Left ventricle myocardium inferior (tissue), 1 donor: ENCODE results near the gene TACR2. TPM values are rescaled to one million over a fixed set of nuclear protein-coding genes. Genes with fewer than 3 reads are reported as not detected.

Experiments
- DNase-seq: peaks from one replicate; pipeline ENCODE4 v3.0.0-alpha.2; 2020
- H3K27ac ChIP-seq: fragments of 200-600 bp; replicated peaks from 2 replicates; pipeline ENCODE4 v1.8.0; 2021
- H3K27me3 ChIP-seq: fragments of 200-600 bp; 2 replicates; pipeline ENCODE4 v1.8.0; 2021; ENCODE audit warnings: low read depth
- H3K36me3 ChIP-seq: fragments of 200-600 bp; 2 replicates; pipeline ENCODE4 v1.8.0; 2021
- H3K4me1 ChIP-seq: fragments of 200-600 bp; 2 replicates; pipeline ENCODE4 v1.8.0; 2021
- H3K4me3 ChIP-seq: fragments of 200-600 bp; 2 replicates; pipeline ENCODE4 v1.8.0; 2021; ENCODE audit warnings: mild to moderate bottlenecking, moderate library complexity
- H3K9me3 ChIP-seq: fragments of 200-600 bp; replicated peaks from 2 replicates; pipeline ENCODE4 v1.8.0; 2021
- intact Hi-C: fragments of 100-400 bp; cut with micrococcal nuclease; formaldehyde crosslinking; loops from one replicate; pipeline ENCODE4 v1.11.0; 2022
- total RNA-seq: library from RNA; stranded (reverse); fragmentation: NEBNext Ultra II Directional; extraction: Animal tissue kit (Norgen Biotek cat#: 25700); gene quantifications from one replicate; pipeline ENCODE4 v1.2.1, GENCODE V29; 2021
- TF ChIP-seq, protein P1 (sequence below): fragments of 200-600 bp; IDR thresholded peaks from 2 replicates; pipeline ENCODE4 v1.8.0; 2021; ENCODE audit warnings: antibody characterized with exemption, mild to moderate bottlenecking, borderline replicate concordance
- donor health status: DM: no; HTN: yes; CAD: no; lungs with severe emphysema.

The TACR2 gene
- total RNA-seq, 1 donor from 2014 or later: not detected

DNA sequence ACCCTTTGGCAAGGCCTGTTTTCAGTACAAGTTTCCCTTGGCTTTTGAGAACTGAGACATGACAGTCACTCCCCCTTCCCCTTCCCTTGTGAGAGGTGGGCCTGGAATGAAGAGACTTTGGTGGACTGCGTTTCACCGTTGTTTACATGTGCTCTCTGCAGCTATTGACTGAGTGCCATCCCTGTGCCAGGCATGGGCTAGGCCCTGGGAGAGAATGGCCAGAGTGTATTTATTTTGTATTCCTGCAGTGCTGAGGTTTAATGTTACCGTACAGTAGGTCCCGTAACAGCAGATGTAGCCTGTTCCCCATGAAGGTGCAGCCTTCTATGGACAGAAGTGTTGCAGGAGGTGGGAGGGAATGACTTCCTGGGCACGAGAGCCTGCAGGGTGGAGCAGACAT is 50.0 kb downstream of the TACR2 start:
- H3K9me3 ChIP-seq: no peaks in the 10 kb centered on the region
- DNase-seq: no peak
- peaks cover 27% of the 10 kb centered on the region for H3K4me1 ChIP-seq
- intact Hi-C loops: no loop called here
- no peaks in the 10 kb centered on the region for H3K27me3 ChIP-seq
- no peak overlapping the region for H3K4me3 ChIP-seq
- H3K36me3 ChIP-seq: peaks cover 72% of the 10 kb centered on the region
- H3K27ac ChIP-seq: no peak overlapping the region
- TF ChIP-seq, protein P1, sequence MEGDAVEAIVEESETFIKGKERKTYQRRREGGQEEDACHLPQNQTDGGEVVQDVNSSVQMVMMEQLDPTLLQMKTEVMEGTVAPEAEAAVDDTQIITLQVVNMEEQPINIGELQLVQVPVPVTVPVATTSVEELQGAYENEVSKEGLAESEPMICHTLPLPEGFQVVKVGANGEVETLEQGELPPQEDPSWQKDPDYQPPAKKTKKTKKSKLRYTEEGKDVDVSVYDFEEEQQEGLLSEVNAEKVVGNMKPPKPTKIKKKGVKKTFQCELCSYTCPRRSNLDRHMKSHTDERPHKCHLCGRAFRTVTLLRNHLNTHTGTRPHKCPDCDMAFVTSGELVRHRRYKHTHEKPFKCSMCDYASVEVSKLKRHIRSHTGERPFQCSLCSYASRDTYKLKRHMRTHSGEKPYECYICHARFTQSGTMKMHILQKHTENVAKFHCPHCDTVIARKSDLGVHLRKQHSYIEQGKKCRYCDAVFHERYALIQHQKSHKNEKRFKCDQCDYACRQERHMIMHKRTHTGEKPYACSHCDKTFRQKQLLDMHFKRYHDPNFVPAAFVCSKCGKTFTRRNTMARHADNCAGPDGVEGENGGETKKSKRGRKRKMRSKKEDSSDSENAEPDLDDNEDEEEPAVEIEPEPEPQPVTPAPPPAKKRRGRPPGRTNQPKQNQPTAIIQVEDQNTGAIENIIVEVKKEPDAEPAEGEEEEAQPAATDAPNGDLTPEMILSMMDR: no peak

DNA sequence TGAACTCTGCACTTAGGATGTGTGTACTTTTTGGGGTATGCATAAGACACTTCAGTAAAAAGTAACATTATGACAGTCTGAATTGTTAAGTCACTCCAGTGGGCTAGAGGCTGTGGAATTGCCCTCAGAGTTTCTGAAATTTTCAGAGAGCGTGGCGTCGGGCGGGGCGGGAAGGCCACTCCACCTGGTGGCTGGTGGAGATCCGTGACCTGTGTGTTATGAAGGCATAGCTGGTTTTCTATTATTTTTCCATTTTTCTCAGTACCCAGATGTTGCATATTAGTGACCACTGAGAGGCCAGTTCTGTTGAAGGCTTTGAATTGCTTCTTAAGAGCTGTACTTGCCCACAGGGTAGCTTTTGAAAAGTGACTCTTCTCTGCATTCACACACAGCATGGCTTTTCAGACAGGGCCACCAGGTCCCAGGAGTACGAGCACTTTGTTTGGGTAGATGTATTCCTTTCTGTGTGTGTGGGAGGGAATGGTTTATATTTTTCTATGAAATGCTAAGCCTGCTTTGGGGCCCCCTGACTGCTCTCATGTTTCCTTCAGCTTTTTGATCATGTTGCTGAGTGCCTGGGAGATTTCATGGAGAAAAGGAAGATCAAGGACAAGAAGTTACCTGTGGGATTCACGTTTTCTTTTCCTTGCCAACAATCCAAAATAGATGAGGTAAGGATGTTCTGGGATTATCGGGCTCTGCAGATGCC is 52.3 kb downstream of the TACR2 start:
- Histone ChIP-seq H3K27me3 (no peaks in the 10 kb centered on the region), H3K4me1 (peaks cover 50% of the 10 kb centered on the region), H3K27ac (no peak overlapping the region), H3K36me3 (peaks cover 49% of the 10 kb centered on the region), H3K4me3 (no peak overlapping the region), H3K9me3 (no peaks in the 10 kb centered on the region)
- TF ChIP-seq, protein P1: peak; percentile 16
- intact Hi-C loops: no loop called here
- DNase-seq: no peak

DNA sequence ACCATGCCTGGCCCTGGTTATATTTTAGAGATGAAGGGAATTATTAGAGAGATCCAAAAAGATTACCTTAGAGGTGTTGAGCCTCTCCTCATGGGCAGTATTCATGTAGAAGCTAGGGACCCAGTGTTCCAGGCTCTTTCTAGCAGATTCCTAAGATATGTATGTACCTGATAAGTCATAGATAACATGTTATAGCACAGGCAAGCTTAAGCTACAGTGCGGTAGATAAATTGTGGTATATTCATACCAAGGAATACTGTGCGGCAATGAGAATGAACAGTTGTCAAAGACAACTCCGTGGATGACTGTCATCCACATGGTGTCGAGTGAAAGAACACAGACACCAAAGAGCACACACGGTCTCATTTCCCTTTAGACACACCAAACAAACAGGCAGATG is 53.1 kb downstream of the TACR2 start:
- Histone ChIP-seq H3K27me3 (no peaks in the 10 kb centered on the region), H3K4me3 (no peak overlapping the region), H3K27ac (peak overlapping the region; percentile 78), H3K9me3 (no peaks in the 10 kb centered on the region), H3K4me1 (peaks cover 57% of the 10 kb centered on the region), H3K36me3 (peaks cover 41% of the 10 kb centered on the region)
- DNase-seq: no peak
- intact Hi-C loops: no loop called here
- TF ChIP-seq, protein P1: no peak

DNA sequence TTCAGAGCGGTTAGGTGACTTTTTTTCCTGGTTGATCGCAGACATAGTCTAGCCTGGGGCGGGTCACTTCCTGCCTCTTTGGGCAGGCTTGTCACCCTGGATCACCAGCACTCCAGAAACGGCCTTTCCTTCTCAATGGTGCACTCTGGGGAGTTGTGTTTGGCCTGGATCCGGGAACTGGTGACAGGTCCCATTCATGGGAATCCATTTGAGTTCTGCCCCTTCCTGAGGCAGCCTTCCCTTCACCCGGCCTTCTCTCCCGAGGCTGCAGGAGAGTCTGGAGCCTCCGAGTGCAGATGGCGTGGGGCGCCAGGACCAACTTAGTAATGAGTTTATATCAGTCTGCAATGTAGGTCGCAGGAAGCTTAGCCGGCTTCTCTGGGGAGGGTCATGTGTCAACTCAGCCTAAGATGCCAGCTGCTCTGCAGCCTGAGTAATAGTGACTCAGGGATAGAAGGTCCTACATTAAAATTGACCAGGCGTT is 54.2 kb downstream of the TACR2 start:
- Histone ChIP-seq H3K27ac (peak overlapping the region; percentile 78), H3K4me3 (no peak overlapping the region), H3K4me1 (peaks cover 66% of the 10 kb centered on the region), H3K9me3 (no peaks in the 10 kb centered on the region), H3K27me3 (no peaks in the 10 kb centered on the region), H3K36me3 (peaks cover 31% of the 10 kb centered on the region)
- intact Hi-C loops: no loop called here
- DNase-seq: peak; percentile 69
- TF ChIP-seq, protein P1: no peak

DNA sequence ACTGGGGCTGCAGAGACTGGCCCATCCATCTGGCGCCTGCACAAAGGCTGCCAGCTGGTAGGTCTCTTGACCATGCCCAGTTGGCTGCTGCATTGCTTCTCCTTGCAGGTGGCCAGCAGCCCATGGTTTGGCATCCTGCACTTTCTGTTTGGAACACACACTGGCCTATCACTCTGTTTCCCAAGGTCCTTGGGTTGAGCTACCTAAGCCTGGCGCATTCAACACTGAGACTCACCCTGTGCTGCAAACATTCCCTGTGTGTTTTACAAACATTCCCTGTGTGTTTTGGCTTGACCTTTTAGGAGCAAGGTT is 55.5 kb downstream of the TACR2 start:
- Histone ChIP-seq H3K4me1 (peaks cover 66% of the 10 kb centered on the region), H3K4me3 (no peak overlapping the region), H3K27ac (peak overlapping the region; percentile 78), H3K27me3 (no peaks in the 10 kb centered on the region), H3K36me3 (peaks cover 19% of the 10 kb centered on the region), H3K9me3 (no peaks in the 10 kb centered on the region)
- TF ChIP-seq, protein P1: no peak
- intact Hi-C loops: no loop called here
- no peak for DNase-seq
